ENCODE measurements around the gene MAP3K15. TPM values are rescaled to one million over a fixed set of nuclear protein-coding genes. Genes with fewer than 3 reads are reported as not detected.

MAP3K15 gene
- total RNA-seq, 6 experiments from 2014 or later: 0.09 to 0.29 (median 0.23) TPM

DNA sequence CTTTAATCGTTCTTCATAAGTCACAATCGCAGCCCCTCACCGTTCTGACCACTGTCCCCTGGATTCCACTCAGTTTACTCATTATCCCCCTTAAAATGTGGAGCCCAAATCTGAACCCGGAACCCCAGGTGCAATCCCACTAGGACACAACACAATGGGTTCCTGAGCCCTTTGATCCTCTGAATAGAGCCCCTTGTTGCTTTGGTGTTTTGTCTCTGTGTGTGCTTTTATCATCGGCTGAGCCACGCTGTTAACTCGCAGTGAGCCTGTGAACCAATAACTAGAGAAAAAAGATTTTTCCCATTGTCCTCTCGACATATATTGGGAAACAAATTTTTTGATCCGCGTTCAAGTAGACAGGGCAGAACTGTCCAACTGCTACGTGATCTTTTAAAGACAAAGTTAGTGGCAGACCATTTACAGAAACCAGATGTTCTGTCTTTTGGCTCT, 172.2 kb downstream of the MAP3K15 start:
- TF ChIP-seq, protein P1, sequence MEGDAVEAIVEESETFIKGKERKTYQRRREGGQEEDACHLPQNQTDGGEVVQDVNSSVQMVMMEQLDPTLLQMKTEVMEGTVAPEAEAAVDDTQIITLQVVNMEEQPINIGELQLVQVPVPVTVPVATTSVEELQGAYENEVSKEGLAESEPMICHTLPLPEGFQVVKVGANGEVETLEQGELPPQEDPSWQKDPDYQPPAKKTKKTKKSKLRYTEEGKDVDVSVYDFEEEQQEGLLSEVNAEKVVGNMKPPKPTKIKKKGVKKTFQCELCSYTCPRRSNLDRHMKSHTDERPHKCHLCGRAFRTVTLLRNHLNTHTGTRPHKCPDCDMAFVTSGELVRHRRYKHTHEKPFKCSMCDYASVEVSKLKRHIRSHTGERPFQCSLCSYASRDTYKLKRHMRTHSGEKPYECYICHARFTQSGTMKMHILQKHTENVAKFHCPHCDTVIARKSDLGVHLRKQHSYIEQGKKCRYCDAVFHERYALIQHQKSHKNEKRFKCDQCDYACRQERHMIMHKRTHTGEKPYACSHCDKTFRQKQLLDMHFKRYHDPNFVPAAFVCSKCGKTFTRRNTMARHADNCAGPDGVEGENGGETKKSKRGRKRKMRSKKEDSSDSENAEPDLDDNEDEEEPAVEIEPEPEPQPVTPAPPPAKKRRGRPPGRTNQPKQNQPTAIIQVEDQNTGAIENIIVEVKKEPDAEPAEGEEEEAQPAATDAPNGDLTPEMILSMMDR (IDR thresholded peaks at IDR 0.05): no peak
- H3K27ac Mint-ChIP-seq: peak overlapping the region; percentile 68

DNA sequence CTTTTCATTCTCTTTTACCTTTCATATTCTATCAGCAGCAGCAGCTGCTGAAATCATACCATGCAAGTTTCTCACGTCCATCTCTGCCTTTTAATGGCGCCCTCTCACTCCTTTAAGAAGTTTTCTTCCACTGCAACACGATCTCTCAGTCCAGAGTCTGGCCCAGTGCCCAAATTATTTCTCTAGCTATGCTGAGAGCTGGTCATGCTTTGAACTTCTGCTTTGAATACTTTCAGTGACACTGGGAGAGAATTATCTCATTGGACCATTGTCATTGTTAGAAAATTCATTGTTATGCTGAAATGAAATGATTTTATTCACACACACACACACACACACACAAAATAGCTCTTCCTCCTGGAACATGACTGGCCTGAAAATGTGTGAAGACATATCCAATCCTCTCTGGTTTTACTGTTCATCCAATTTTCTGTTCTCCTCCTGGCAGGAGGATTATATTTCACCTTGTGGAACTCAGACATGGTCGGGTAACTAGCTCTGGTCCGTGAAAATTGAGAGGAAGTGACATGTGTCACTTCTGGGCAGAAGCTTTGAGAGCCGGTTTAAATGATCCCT, 172.9 kb downstream of the MAP3K15 start:
- peak; percentile 22 for DNase-seq
- H3K27ac Mint-ChIP-seq: no peak overlapping the region
- H3K36me3 Mint-ChIP-seq (ENCODE audit: low read depth): no peaks in the 10 kb centered on the region
- peaks cover 4% of the 10 kb centered on the region; the same call in 1 of the 2 replicates for H3K27me3 Mint-ChIP-seq (ENCODE audit: insufficient read depth)
- TF ChIP-seq, protein P1 (IDR thresholded peaks at IDR 0.05): no peak
- H3K4me3 Mint-ChIP-seq: peak overlapping the region; percentile 87
- H3K9me3 Mint-ChIP-seq: no peaks in the 10 kb centered on the region
- peaks cover 15% of the 10 kb centered on the region for H3K4me1 Mint-ChIP-seq (ENCODE audit: low read depth)

More for the DNA sequence above, 172.2 kb downstream of the MAP3K15 start:
- Mint-ChIP-seq H3K4me1 (ENCODE audit: low read depth) (peaks cover 22% of the 10 kb centered on the region), H3K27me3 (ENCODE audit: insufficient read depth) (peaks cover 4% of the 10 kb centered on the region; the same call in 1 of the 2 replicates), H3K36me3 (ENCODE audit: low read depth) (no peaks in the 10 kb centered on the region), H3K4me3 (peak overlapping the region; percentile 87), H3K9me3 (no peaks in the 10 kb centered on the region)
- no peak for DNase-seq

DNA sequence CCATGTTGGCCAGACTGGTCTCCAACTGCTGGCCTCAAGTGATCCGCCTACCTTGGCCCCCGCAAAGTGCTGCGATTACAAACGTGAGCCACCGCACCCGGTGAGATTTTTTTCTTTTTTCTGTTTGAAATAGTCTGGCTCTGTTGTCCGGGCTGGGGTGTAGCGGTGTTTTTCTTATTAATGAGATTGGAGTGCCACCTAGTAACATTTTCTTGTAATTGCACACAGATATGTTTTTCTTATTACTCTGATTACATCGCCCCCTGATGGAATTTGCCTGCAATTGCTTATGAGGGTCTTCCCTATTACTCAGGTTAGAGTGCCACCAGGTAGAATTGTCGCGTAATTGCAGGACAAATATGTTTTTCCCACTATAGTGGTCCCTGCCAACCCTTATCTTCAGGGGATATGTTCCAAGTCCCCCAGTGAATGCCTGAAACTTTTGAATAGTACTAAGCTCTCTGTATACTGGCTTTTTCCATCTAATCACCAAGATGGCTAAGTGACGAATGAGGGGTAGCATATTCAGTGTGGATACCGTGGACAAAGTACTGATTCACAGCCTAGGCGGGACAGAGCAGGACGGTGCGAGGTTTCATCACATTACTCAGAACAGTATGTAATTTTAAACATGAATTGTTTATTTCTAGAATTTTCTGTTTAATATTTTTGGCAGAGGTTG, 180.2 kb downstream of the MAP3K15 start:
- Mint-ChIP-seq H3K4me3 (no peak overlapping the region), H3K27ac (no peak overlapping the region), H3K36me3 (ENCODE audit: low read depth) (no peaks in the 10 kb centered on the region), H3K27me3 (ENCODE audit: insufficient read depth) (peaks cover 6% of the 10 kb centered on the region), H3K9me3 (no peaks in the 10 kb centered on the region), H3K4me1 (ENCODE audit: low read depth) (no peaks in the 10 kb centered on the region)
- TF ChIP-seq, protein P1 (IDR thresholded peaks at IDR 0.05): peak; percentile 68
- peak; percentile 14 for DNase-seq

DNA sequence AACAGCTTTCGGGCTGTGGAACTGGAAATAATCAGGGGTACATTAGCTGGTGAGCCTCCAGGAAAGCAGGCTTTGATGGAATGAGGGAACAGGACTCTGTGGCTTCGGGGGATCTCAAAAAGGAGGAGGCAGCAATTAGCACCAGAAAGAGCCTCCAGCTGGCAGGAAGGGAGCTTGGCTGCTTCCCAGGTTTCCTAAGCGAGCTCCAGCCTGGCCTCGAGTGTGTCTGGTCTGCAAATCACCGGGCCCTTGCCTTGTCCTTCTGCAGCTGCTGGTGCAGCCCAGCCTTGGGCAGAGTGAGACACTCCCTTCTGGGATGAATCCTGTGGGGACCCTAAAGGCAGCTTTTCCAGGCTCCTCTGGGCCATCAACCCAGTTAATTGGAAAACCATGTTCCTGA, 182.3 kb downstream of the MAP3K15 start:
- Mint-ChIP-seq H3K4me1 (ENCODE audit: low read depth) (no peaks in the 10 kb centered on the region), H3K4me3 (no peak overlapping the region), H3K27me3 (ENCODE audit: insufficient read depth) (peaks cover 2% of the 10 kb centered on the region), H3K9me3 (no peaks in the 10 kb centered on the region), H3K27ac (no peak overlapping the region), H3K36me3 (ENCODE audit: low read depth) (no peaks in the 10 kb centered on the region)
- TF ChIP-seq, protein P1 (IDR thresholded peaks at IDR 0.05): no peak
- DNase-seq: no peak

DNA sequence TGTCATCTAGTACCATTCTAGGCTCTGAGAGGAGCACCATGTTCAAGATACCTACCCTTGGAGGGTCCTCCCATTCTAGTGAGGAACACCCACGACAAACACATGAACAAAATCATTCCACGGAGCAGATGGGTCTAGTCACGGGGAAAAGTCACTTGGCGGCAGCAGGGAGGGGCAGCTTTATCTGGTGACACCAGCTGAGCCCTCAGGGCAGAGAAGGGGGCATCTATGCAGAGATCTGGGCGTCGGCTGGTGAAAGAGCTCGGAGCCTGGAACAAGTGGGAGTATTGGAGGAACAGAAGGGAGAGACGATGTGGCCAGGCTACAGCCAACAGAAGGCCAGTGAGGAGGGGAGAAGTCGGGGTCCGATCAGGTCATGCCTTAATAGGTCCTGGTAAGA, 183.5 kb downstream of the MAP3K15 start:
- DNase-seq: no peak
- TF ChIP-seq, protein P1 (IDR thresholded peaks at IDR 0.05): no peak
- H3K4me1 Mint-ChIP-seq (ENCODE audit: low read depth): no peaks in the 10 kb centered on the region
- H3K27me3 Mint-ChIP-seq (ENCODE audit: insufficient read depth): peaks cover 2% of the 10 kb centered on the region
- no peaks in the 10 kb centered on the region for H3K9me3 Mint-ChIP-seq
- H3K4me3 Mint-ChIP-seq: no peak overlapping the region
- H3K36me3 Mint-ChIP-seq (ENCODE audit: low read depth): no peaks in the 10 kb centered on the region
- no peak overlapping the region for H3K27ac Mint-ChIP-seq
